ENCODE measurements around the gene TIGAR.

Gene TIGAR

GRCh38 chr12:4380332-4380731, 59.3 kb downstream of the TIGAR start:
- DNase-seq, result no peak

GRCh38 chr12:4383304-4383865, 62.4 kb downstream of the TIGAR start:
- no peak for DNase-seq

- no peak for DNase-seq
These were observed 65.8 kb downstream of the TIGAR start for GRCh38 chr12:4386801-4387200.

- DNase-seq, result no peak
These were observed 66.6 kb downstream of the TIGAR start for GRCh38 chr12:4387607-4388006.

- DNase-seq, result no peak
These were observed 67.0 kb downstream of the TIGAR start for GRCh38 chr12:4388032-4388431.

- DNase-seq, result no peak
These were observed 67.6 kb downstream of the TIGAR start for GRCh38 chr12:4388662-4389061.

GRCh38 chr12:4392223-4392742, 71.3 kb downstream of the TIGAR start:
- DNase-seq, result no peak

GRCh38 chr12:4393211-4393610, 72.2 kb downstream of the TIGAR start:
- no peak for DNase-seq

GRCh38 chr12:4395818-4396217, 74.8 kb downstream of the TIGAR start:
- no peak for DNase-seq

- no peak for DNase-seq
These were observed 80.1 kb downstream of the TIGAR start for GRCh38 chr12:4401117-4401516.

GRCh38 chr12:4402996-4403395, 82.0 kb downstream of the TIGAR start:
- DNase-seq, result no peak
